T-helper 9 cell (primary cell): Measurements from ENCODE around the gene SDK1.
"Not testable (repeated sequence)": the region's sequence is repeated elsewhere in the genome, so short reads cannot be mapped to it uniquely, and the experiment has no call there.

ENCODE experiments used
- DNase-seq: peaks from one replicate; pipeline ENCODE4 v3.0.0-alpha.2; 2020

The SDK1 gene

DNA sequence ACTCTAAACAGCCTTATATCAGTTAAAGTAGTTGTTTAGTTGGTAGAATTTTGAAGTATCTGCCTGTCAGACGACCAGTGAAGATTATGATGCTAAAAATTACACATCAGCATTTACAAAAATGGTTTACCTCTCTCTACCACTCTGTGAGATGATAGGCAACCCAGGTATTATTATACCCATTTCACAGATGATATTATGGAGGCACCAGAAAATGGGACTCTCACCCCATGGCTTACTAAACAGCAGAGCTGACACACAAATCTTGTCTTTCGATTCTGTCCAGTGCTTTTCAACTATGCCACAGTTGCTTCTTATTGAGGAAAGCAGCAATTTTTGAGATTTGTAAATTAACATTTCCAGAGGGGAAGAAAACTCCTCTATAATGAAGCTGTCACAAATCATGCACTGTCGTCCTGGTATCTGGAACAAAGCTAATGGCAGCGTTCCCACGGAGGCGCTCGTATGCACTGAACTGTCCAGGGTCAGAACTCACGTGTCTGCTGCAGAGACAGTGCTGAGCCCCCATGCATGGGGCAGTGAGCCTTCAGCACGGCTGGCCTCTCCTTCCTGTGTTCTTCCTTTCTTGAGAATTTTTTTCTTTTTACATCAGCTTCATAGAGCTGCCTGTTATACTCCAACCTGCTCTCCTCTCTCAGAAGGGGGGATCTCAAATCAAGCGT, 381.1 kb downstream of the SDK1 start:
- DNase-seq: no peak

DNA sequence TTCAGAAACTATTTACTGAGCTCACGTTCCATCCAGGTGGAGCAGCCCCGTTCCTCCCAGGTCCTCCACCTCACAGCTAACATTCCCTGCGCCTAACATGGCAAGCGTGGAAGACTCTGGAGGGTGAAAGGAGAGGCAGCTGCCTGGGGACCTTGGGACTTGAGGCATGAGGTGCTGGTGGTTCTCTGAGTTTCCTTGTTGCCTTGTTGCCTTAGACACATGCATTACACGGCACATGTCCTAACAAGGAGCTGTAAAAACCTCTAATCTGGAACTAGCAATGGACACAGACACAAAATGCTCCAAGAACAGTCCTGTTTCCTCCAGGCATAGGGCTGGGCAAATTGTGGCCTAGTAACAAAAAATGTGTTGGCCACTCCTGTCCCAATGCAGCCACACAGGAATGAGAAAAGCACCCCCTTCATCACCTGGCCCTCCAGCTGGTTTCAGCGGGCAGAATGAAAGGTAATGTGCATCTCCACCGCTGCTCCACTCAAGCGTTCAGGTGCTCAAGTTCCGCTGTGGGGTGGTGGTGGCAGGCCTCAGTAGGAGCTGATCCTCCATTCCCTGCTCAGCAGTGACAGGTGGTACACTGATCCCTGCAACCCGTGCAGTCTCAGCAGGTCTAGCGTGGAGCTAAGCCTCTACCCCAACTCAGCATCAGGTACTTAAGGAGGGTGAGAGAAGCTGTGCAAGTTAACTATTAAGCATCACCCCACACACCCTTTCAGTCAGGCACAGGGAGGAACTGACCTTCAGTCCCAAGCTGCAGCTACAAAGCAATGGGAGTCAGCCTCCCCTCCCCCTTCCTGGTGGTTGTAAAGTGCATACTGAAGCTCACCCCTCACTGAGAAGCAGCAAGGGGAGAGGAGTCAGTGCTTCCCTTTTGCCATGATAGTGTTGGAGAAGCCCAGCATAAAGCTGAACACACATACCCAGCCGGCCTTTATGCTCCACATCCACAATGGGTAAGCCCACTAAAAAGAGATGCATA, 382.8 kb downstream of the SDK1 start:
- DNase-seq: no peak

DNA sequence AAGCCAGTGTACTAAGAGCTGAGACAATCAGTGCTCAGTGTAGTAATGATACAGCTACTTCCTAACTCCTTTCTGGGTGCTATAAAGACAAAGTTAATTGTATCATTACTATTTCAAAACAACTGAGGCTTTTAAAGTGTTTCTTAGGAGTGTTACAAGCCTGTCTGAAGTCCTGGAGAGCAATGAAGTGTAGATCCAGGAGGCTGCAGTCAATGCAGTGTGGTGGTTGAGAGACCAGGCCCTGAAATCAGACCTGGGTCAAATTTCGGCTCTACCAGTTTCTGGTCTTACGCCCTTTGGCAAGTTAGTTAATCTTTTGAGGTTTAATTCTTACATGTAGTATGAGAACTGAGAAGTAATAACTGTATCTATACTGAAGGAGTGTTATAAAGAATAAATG, 387.0 kb downstream of the SDK1 start:
- DNase-seq: no peak

DNA sequence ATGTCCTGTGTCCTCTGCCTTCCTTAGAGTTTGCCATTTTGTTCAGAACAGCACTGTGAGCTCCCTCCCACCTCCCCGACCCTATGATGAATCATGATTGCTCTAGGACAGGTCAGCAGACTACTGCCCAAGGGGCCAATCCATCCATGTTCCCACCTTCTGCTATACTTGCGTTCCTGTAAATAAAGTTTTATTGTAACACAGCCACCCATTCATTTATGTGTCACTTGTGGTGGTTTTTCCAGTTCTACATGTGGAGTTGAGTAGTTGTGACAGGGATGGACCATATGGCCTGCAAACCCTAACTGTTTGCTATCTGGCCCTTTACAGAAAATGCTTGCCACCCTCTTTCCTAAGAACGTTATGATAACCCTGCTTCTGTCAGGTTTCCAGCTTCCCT, 387.8 kb downstream of the SDK1 start:
- DNase-seq: no peak

DNA sequence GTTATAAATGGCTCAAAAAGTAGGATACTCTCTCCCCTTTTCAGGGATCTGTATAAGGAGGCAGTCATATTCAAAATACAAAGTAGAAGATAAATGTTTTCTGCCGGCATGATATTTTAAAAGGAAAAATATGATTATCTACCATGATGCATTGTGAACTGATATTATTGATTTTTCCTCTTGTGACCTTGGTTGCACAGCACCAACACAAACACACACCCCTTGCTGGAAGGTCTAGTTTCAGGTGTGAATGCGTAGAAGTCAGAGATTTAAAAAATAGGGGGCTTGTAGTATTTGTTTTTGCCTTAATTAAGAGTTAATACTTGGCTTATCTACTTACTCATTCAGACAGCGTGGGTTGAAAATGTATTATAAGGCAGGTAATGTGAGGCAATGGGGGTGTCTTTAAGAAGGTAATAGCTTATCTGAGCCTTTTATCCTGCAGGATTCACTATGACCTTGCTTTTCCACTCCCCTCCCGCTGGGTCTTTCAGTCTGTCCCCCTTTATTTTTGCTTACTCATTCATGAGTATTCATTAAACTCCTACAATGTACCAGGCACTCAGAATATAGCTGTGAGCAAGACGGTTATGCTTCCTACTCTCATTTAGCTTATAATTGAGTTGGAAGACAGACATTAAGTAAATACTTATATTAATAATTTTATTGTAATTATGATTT, 390.6 kb downstream of the SDK1 start:
- no peak for DNase-seq

DNA sequence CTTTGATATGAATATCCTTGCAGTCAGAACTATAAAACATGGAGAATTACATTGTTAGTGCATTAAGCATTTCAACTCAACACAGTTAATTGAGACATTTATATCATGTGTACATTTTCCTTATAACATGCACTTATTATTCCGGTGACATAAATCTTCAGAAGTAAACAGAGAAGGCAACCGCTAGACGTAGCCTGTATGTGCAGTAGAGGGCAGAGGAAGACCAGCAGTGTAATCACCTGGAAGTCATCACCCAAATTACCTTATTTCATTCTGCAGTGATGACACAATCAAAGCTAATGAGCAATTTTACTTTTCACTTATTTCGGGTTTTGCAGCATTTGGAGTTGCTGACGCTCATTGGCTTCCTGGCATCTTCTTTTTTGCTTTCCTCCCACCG, 394.6 kb downstream of the SDK1 start:
- DNase-seq: no peak

DNA sequence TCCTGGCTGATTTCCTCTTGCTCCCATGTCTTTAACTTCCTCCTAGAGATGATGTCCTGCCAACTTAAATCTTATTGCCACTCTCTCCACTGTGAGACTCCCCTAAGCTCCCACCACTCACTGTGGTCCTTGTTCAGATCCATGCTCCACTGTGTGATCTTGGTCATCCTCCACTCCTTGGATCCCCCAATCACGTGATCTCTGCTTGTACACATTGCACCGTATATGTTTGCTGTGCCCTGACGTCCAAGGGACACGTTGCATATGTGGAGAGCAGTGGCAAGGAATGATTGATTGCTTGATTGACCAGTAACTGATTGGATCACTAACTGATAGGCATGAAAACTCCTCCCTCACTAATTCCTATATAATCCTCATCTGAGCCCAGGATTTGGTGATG, 395.1 kb downstream of the SDK1 start:
- DNase-seq: no peak

DNA sequence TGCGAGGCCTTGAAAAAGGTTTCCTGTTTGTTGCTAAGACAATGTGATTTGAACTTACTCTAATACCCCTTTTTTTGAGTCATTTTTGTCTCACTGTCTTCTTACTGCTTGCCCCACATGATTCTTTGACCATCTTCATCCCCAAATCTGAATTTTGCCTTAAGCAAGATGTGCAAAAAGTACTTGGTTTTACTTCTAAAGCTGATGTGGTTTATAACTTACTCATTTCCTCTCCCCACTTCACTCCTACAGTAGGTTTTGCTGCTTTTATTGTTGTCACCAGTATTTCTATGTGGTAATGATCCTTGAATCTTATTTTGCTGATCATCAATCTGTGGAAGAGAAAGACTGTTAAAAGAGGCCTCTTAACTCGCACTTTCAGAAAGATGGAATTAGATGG, 396.4 kb downstream of the SDK1 start:
- DNase-seq: no peak

DNA sequence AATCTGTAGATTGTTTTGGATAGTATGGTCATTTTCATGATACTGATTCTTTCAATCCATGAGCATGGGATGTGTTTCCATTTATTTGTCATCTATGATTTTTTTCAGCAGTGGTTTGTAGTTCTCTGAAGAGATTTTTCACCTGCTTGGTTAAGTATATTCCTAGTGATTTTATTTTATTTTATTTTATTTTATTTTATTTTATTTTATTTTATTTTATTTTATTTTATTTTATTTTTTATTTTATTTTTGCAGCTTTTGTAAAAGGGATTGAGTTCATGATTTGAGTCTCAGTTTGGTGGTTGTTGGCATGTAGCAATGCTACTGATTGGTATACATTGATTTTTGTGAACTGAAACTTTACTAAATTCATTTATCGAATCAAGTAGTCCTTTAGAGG, 404.2 kb downstream of the SDK1 start:
- no peak for DNase-seq

DNA sequence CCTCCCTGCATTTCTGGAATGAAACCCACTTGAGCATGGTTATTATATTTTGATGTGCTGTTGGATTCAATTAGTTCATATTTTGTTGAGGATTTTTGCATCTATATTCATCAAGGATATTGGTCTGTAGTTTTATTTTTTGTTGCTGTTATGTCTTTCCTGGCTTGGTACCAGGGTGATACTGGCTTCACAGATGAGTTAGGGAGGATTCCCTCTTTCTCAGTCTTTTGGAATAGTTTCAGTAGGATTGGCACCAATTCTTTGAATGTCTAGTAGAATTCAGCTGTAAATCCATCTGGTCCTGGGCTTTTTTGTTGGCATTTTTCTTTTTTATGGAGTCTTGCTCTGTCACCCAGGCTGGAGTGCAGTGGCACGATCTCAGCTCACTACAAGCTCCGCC, 405.0 kb downstream of the SDK1 start:
- DNase-seq: not testable (repeated sequence)

DNA sequence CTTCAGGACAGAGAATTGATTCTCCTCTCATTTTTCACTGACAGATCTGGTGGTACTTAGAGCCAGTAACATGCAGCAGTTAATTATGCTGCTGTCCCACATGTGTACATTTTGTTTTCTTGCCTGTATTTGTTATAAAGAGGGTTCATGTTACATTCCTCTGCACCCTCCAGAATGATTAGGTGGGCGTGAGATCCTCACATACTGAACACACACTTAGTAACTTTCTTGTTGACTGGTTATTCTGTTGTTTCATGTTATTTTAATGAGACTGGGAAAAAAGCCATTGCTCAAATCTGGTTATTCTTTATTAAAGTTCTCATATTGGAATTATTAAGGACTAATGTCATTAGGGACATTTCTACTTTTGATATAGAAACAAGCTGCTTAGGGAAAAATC, 409.1 kb downstream of the SDK1 start:
- DNase-seq: no peak

DNA sequence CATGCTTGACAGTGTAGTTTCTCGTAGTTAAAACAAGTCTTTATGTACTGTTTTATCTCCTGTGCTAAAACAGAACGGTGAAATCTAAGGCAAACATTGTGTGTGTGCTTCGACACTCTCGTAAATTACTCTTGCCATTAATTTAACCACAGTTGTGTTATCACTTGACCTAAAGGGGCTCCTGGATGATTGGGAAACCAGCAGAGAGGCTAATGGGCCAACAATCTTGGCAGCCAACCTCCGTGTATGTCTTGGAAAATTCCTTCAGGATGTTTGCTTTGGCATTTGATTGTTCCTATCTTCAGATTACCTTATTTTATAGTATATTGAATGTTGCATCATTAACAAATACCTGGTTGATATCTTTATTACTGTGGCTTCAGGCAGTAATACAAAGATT, 409.5 kb downstream of the SDK1 start:
- DNase-seq: no peak

DNA sequence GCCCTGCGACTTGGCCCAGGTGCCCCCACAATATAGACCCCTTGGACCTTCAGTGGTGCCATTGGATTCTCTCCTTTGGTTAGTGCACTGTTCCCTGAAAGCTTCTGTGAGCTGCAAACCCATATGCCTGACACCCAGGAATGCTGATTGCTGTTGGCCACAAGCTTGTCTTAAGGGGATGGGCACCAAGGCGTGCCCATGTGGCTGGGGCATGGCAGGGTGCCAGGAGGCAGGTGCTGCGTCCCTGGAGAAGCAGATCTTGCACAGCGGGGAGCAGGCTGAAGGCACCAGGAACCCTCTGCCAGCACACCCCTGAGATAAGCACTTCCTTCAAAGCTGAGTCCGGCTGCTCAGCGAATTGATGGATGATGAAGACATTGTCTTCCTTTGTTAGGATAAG, 411.8 kb downstream of the SDK1 start:
- no peak for DNase-seq

DNA sequence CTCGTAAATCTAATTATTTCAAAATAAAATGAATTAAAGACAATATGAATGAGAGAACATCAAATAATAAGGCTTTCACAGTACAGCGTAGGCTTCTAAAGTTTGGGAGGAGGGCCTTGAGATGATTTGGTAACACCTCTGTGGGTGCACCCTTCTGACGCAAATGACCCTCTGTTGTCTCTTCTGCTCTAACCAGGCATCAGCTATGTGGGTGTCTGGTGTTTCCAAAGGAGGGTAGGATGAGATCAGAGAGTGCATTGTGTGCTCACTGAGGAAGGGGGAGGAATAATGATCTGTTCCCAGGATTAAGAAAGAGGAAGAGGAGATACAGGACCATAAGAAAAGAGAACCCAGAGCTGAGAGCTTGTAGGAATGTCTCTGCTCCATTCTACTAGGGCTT, 420.4 kb downstream of the SDK1 start:
- no peak for DNase-seq

DNA sequence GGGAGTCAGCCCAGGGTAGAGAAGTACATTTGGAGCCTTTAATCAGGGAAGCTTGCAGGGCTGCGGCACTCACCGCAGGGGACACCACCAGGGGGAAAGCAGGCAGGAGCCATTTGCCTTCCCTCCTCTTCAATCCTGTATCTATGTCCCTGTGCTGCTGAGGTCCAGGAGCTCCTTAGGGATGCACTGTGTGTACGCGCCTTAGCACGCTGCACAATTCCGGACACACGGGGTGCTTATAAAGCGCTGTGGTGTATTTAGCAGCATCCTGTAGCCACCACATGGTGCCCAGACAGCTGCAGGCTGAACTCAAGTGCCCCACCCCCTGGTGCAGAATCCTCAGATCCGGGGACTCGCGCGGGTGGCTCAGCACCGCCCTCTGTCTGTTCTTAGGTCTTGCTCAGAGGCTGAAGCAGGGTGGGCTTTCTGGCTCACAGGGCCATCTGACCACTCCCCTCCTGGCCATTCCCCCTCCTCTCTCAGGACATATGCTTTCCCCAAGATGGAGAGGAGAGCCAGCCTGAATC, 421.4 kb downstream of the SDK1 start:
- DNase-seq: no peak

DNA sequence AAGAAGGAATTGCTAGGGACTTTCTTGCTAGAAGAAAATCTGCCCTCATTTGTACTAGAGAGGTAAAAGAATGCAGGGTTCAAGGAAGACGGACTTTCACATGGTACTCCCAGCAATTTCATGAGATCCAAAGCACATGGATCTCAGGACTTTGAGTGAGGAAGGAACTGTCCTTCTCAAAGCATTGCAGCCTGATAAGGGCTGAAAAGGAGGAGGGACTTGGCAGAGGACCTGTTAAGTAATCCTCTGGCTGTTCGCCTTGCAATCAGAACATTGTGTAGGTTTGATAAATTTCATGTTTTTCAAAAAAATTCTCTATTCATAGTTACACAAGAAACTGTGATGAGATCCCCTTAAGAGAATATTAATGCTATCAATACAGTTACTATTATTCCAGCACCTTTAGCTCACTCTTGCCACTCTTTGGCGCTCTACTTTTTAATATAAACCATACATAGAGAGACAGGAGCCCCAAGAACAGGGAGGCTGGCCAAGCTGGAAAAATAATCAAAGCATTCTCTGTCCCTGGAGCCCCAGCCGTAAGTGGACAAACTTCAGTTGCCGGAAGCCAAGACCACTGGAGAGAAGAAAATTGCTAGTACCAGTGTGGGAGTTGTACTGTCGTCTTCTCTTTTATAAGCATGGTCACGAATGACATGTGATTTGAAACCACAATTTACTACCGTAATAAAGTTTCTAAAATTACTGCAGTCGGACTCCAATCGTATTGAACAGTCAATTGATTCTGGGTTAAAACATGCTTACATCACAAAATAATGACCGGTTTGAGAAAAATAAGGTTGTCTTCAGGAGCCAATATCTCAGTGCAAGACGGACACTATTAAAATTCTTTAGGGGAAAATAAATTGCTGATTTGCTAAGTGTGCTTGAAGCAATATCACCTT, 424.4 kb downstream of the SDK1 start:
- DNase-seq: no peak

DNA sequence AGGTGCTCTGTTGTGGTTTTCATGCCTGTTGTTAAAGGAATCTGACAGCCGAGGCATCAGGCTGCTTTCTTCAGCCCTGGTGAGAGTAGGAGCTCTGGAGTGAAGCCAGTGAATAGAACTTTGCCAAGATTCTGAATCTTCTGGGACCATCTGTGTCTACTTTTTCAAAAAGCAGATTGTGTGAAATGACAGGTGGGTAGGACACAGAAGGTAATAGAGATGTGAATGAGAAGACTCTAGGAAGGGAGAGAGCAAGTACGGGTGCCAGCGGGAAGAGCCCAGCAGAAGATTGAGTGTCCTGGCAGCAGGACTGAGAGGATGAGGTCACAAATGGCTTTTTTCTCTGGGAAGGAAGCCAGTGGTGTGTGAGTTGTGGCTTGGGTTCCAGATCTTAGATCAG, 429.2 kb downstream of the SDK1 start:
- no peak for DNase-seq

DNA sequence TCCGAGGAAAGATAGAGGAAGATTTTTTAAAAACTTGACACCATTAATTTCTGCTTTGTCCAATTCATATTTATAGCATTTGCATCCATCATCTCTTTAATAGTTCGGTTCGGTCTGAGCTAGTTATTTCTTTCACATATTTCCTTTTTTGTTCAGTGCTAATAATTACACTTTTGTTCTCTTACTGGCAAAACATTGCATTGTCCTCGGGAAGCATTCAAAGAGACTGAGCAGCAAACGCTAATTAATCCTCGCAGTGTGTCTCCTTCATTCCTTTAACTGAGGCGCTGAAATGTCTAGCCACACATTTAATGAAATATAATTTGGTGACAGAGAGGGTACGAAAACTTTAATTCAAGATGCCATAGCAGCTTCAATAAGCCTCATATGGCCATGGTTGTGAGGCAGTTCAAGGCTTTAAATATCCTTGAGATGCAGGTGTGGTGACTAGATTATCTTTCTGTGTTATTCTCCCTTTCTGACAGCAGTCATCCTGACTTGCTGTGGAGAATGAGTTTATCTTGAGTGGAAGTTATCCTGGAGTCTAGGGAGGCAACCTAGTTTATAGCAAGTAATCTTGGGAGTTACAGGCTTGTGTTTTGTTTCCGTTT, 431.4 kb downstream of the SDK1 start:
- DNase-seq: no peak

DNA sequence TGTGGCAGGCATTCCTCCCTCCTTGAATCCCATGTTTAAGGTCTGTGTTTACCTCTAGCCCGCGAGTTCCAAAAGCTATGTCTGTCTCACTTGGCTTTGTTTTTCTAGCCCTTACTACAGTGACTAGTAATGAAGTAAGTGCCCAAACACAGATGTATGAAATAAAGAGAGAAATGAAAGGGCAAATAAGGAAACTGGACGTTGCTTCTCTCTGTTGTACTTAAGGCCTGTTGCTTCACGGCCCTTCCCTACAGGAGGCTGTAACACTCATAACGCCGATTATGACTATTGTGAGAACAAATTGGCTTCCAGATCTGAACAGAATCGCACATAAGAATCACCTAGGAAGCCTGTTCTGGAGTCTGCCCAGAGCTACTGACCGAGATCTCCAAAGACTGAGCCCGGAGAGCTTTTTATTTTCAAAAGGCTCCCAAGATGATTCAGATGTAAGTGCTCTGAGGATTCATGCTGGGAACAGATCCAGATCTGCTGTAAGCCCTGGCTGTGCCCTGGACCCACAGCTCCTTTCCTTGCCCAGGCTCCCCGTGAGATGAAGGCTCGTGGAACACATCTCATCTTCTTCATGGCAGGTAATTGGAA, 432.6 kb downstream of the SDK1 start:
- DNase-seq: no peak

DNA sequence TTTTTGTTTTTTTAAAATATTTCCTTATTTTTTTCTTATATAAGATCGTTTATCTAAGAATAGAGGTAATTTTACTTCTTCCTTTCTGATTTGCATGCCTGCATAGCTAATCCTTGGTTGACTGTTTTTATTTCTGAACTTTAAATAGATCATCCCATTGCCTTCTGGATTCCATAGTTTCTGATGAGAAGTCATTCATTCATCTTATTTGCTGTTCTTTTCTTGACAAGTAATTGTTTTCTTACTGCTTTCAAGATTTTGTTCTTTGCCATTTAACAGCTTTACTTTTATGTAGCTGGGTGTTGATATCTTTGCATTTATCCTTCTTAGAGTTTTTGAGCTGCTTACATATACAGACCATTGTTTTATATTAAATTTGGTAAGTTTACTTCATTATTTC, 437.9 kb downstream of the SDK1 start:
- DNase-seq: no peak

DNA sequence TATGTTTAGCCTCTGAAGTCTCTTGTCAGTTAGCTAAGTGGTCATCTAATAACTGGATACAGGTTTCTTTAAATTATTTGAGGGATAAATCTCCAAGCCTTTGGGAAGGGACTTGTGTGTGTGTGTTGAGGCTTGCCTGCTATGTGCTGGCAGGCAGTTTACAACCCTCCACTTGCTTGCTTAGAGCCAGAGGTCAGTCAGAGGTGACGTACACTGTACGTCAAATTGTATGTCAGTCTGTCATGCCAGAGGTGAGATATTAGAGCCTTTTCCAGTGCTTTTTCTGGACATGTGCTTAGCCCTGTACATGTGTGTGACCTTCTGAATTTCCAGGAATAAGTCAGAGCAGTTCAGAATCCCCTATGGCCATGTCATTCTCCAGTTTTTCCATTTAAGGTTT, 438.9 kb downstream of the SDK1 start:
- no peak for DNase-seq
